ENCODE data around the gene DCUN1D2.
A peak's percentile ranks its signal among the peaks of the same experiment; 100 is the strongest.

DCUN1D2 gene

GRCh38 chr13:113519556-113519955 is 29.0 kb upstream of the DCUN1D2 start:
- no peak for DNase-seq (ENCODE audit: low read depth)

GRCh38 chr13:113518076-113518803 is 27.7 kb upstream of the DCUN1D2 start:
- no peak for DNase-seq (ENCODE audit: low read depth)

DNA sequence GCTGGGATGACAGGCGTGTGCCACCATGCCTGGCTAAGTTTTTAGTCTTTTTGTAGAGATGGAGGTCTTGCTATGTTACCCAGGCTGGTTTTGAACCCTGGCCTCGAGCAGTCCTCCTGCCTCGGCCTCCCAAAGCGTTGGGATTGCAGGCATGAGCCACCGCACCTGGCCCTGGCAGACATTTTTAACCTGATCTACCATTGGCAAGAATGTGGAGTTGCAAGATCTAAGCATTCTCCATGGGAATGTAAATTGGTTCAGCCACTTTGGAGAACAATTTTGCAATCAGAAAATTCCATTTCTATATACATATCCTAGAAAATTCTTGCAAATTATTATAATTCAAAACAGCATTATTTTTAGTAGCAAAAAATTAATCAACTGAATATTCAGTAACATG is 24.3 kb upstream of the DCUN1D2 start:
- DNase-seq (ENCODE audit: low read depth) = no peak

- no peak for DNase-seq (ENCODE audit: low read depth)
These were observed 23.2 kb upstream of the DCUN1D2 start for GRCh38 chr13:113513761-113514160.

- DNase-seq (ENCODE audit: low read depth) = no peak
These were observed 20.9 kb upstream of the DCUN1D2 start for GRCh38 chr13:113511361-113511760.

DNA sequence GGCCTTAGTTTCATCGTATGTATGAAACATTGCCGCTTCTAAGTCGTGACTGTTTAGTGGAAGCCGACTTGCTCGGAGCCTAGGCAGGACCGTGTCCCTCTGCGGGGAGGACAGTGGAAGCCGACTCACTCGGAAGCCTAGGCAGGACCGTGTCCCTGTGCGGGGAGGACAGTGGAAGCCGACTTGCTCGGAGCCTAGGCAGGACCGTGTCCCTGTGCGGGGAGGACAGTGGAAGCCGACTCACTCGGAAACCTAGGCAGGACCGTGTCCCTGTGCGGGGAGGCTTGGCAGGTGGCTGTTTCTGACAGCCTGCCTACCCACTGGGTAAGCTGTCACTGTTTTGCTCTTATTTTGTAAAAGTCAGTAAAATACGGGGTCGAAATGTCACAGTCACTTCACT is 20.4 kb upstream of the DCUN1D2 start:
- DNase-seq (ENCODE audit: low read depth) = no peak

DNA sequence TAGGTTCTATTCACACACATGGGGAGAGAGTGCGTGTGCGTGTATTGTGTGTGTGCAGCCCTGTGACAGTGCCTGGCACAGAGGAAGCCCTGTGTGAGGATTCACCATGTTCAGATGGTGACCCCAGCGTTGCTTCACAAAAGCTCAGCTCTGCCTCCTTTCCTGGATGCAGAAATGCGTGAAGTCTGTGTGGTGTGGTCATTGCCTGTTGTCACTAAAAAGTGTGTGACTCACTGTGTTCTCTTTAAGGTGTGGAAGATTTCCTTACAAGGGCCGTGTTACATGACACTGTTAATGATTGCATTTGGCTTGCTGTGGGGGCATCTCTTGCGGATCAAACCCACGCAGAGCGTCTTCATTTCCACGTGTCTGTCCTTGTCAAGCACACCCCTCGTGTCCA is 19.5 kb upstream of the DCUN1D2 start:
- DNase-seq (ENCODE audit: low read depth) = no peak

DNA sequence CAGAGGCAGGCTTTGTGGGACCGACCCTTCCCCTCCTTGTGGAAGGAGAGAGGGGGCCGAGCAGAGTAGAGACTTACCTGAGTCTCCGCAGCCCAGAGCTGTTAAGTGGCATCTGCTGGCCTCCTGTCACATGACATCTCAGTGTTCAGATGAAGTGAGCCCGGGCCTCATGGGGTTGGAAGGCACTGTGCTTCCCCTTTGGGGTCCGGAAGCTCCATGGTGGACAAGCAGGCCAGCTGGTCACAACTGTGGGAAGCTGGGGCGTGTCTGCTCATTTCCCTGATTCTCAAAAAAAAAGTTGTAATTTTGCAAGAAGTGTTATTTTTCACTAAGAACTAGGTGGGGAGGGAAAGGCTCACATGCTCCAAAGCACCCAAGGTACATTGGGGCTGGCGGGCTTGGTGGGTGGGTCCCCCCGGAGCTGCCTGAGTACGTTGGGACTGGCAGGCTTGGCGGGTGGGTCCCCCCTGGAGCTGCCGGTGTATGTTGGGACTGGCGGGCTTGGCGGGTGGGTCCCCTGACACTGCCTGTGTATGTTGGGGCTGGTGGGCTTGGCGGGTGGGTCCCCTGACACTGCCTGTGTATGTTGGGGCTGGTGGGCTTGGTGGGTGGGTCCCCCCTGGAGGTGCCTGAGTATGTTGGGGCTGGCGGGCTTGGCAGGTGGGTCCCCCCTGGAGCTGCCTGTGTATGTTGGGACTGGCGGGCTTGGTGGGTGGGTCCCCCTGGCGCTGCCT is 18.2 kb upstream of the DCUN1D2 start:
- no peak for DNase-seq (ENCODE audit: low read depth)

GRCh38 chr13:113507505-113508345 is 17.2 kb upstream of the DCUN1D2 start:
- no peak for DNase-seq (ENCODE audit: low read depth)

GRCh38 chr13:113506871-113507388 is 16.4 kb upstream of the DCUN1D2 start:
- DNase-seq (ENCODE audit: low read depth) = no peak

GRCh38 chr13:113506025-113506685 is 15.6 kb upstream of the DCUN1D2 start:
- no peak for DNase-seq (ENCODE audit: low read depth)

GRCh38 chr13:113502686-113503085 is 12.2 kb upstream of the DCUN1D2 start:
- DNase-seq (ENCODE audit: low read depth) = no peak

DNA sequence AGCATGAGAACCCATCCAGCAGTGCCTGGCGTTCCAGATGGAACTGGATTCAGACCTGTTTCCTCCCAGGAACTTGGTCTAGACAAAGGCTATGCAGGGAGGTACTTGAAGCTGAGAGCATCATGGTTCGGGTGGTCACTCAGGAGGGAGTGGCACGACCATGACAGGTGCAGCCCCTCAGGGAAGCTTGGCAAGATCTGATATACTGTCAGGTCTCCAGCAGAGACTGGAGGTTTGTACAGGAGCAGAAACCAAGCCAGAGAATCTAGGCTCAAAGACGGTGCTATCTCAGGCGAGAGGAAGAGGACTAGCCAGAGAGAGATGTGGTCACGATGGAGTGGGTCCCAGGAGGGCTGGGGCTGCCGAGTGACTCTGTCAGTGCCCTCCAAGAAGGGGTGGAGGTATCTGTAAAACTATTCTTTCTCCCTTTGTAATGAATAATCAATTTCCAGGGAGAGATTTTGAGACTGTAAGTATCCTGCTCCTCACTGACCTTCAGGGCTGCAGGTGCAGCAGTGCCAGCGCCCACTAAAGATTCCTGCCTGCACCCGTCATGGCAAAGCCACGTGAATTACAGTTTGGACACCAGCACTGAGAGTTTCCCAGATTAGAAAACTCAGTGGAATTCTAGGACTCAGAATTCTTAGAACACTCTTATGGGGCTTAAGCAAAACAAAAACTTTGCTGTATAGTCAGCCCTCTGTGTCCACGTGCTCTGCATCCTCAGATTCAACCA is 10.2 kb upstream of the DCUN1D2 start:
- no peak for DNase-seq (ENCODE audit: low read depth)

GRCh38 chr13:113499936-113500335 is 9.4 kb upstream of the DCUN1D2 start:
- peak; percentile 75 for DNase-seq (ENCODE audit: low read depth)

- no peak for DNase-seq (ENCODE audit: low read depth)
These were observed 8.4 kb upstream of the DCUN1D2 start for GRCh38 chr13:113498905-113499304.

GRCh38 chr13:113497217-113497616 is 6.7 kb upstream of the DCUN1D2 start:
- no peak for DNase-seq (ENCODE audit: low read depth)

- peak; percentile 59 for DNase-seq (ENCODE audit: low read depth)
These were observed 5.1 kb upstream of the DCUN1D2 start for GRCh38 chr13:113495494-113496210.

DNA sequence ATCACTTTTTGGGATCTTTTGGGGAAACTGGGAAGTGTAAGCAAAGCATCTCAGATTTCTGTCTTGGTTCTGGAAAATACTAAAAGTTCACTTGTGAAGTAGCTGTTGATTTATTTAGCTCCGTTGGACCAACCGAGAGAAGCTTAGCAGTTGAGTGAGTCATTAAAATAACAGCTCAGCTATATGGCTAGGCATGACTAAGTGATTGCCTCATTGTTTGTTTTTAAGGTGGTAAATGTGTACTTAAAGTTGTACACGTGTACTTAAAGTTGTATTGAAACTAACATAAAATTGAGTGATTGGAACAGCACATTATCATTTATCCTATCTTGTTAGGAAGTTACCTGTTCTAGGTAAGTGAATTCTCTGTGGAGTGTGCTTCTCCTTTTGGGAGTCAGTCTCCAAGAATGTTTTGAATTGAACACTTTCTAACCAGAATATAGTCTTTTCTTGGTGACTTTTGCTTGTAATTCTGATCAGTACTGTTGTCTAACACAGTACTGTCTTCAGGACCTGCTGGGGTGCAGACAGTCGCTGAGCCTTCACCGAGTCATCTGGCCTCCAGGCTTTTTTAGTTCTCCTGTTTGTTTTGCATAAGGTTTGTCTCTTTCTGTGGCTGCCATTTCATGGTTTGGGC is 2.9 kb upstream of the DCUN1D2 start:
- DNase-seq (ENCODE audit: low read depth) = peak; percentile 98

- no peak for DNase-seq (ENCODE audit: low read depth)
These were observed 1.5 kb upstream of the DCUN1D2 start for GRCh38 chr13:113491982-113492381.

DNA sequence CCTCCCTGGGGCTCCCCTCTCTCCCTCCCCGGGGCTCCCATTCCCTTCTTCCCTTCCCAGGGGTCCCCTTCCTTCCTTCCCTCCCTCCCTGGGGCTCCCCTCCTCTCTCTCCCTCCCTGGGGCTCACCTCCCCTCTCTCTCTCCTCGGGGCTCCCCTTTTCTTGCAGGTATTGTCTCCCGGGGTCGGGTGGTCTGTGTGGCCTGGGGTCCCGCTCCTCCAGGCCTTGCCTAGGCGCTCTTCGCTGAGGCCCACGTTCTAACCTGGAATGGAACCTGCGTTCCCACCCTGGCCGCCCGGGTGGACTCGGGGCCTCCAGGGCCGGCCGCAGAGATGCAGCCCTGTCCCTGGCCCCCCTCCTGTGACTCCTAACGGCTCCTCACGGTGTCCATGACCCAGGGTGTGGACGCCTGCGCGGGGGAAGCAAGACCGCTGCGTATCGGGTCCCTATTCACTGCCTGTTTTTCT is 940 bp upstream of the DCUN1D2 start:
- no peak for DNase-seq (ENCODE audit: low read depth)
